Karpas-422 (cell line): ENCODE results near the gene ZNF350. TPM values are rescaled to one million over a fixed set of nuclear protein-coding genes. Genes with fewer than 3 reads are reported as not detected.
A peak's percentile ranks its signal among the peaks of the same experiment; 100 is the strongest.

Experiments used
- DNase-seq: peaks from one replicate; pipeline ENCODE4 v3.0.0-alpha.2; 2015
- H2AFZ ChIP-seq: fragments of 200-600 bp; sonication (generic); 2 replicates; pipeline ENCODE4 v1.6.1; 2014; ENCODE audit warnings: antibody characterized with exemption, low read length, mixed read lengths
- H3K27ac ChIP-seq: fragments of 200-600 bp; sonication (generic); 2 replicates; pipeline ENCODE4 v1.5.1; 2014; ENCODE audit warnings: mild to moderate bottlenecking, low read length, moderate library complexity
- H3K27me3 ChIP-seq: fragments of 200-600 bp; sonication (generic); 2 replicates; pipeline ENCODE4 v1.6.1; 2014; ENCODE audit warnings: low read length, mixed read lengths
- H3K36me3 ChIP-seq: fragments of 200-600 bp; sonication (generic); 2 replicates; pipeline ENCODE4 v1.6.1; 2014; ENCODE audit warnings: low read length, mixed read lengths; ENCODE audit not compliant: insufficient read depth
- H3K4me1 ChIP-seq: fragments of 200-600 bp; sonication (generic); 2 replicates; pipeline ENCODE4 v1.6.1; 2014; ENCODE audit warnings: mild to moderate bottlenecking, low read length, mixed read lengths
- H3K4me2 ChIP-seq: fragments of 200-600 bp; sonication (generic); 2 replicates; pipeline ENCODE4 v1.6.1; 2014; ENCODE audit warnings: low read length, low read depth, mild to moderate bottlenecking; ENCODE audit not compliant: poor library complexity, severe bottlenecking
- H3K4me3 ChIP-seq: fragments of 200-600 bp; sonication (generic); 2 replicates; pipeline ENCODE4 v1.5.1; 2014; ENCODE audit warnings: mild to moderate bottlenecking, antibody characterized with exemption, low read length, mixed read lengths
- H3K79me2 ChIP-seq: fragments of 200-600 bp; sonication (generic); 2 replicates; pipeline ENCODE4 v1.6.1; 2014; ENCODE audit warnings: mild to moderate bottlenecking, low read length, mixed read lengths
- H3K9ac ChIP-seq: fragments of 200-600 bp; sonication (generic); 2 replicates; pipeline ENCODE4 v1.6.0; 2014; ENCODE audit warnings: low read length
- H3K9me2 ChIP-seq: fragments of 200-600 bp; sonication (generic), shearing (Covaris generic); replicated peaks from 2 replicates; pipeline ENCODE4 v1.6.0; 2014; ENCODE audit warnings: mild to moderate bottlenecking, low read length, moderate library complexity; ENCODE audit not compliant: insufficient read depth
- H3K9me3 ChIP-seq: fragments of 300-700, 200-600 bp; sonication (generic); 2 replicates; pipeline ENCODE4 v1.6.1; 2014; ENCODE audit warnings: low read length, mixed read lengths
- H4K20me1 ChIP-seq: fragments of 200-600 bp; sonication (generic); 2 replicates; pipeline ENCODE4 v1.6.1; 2014; ENCODE audit warnings: mild to moderate bottlenecking, antibody characterized with exemption, low read length, low read depth; ENCODE audit not compliant: insufficient read depth
- total RNA-seq: library from RNA; depleted of rRNA; stranded (reverse); fragments of >200 nt; shearing (Covaris generic); gene quantifications from 2 replicates; pipeline ENCODE4 v1.2.3, GENCODE V29; 2014; ENCODE audit warnings: low replicate concordance

ZNF350 gene
- total RNA-seq, 1 experiment from 2014 or later = 12.7 TPM

DNA sequence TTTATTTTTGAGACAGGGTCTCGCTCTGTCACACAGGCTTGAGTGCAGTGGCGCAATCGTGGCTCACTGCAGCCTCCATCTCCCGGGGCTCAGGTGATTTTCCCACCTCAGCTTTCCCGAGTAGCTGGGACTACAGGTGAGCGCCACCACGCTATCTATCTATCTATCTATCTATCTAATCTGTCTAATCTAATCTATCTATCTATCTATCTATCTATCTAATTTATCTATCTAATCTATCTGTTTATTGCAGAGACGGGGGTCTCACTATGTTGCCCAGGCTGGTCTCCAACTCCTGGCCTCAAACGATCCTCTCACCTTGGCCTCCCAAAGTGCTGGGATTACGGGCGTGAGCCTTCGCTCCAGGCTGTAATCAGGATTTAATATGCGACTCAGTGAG is 58.8 kb downstream of the ZNF350 start:
- no peaks in the 10 kb centered on the region for H4K20me1 ChIP-seq
- no peak overlapping the region for H3K27ac ChIP-seq
- peak overlapping the region; percentile 95 for H3K4me3 ChIP-seq
- no peaks in the 10 kb centered on the region for H3K27me3 ChIP-seq
- H3K9ac ChIP-seq = peak overlapping the region; percentile 92
- H3K9me3 ChIP-seq = peaks cover 48% of the 10 kb centered on the region
- no peak overlapping the region for H2AFZ ChIP-seq
- H3K4me2 ChIP-seq = peak overlapping the region; percentile 80
- peaks cover 9% of the 10 kb centered on the region for H3K4me1 ChIP-seq
- peaks cover 37% of the 10 kb centered on the region for H3K36me3 ChIP-seq
- peaks cover 23% of the 10 kb centered on the region for H3K79me2 ChIP-seq
- DNase-seq = no peak
- H3K9me2 ChIP-seq = no peaks in the 10 kb centered on the region

DNA sequence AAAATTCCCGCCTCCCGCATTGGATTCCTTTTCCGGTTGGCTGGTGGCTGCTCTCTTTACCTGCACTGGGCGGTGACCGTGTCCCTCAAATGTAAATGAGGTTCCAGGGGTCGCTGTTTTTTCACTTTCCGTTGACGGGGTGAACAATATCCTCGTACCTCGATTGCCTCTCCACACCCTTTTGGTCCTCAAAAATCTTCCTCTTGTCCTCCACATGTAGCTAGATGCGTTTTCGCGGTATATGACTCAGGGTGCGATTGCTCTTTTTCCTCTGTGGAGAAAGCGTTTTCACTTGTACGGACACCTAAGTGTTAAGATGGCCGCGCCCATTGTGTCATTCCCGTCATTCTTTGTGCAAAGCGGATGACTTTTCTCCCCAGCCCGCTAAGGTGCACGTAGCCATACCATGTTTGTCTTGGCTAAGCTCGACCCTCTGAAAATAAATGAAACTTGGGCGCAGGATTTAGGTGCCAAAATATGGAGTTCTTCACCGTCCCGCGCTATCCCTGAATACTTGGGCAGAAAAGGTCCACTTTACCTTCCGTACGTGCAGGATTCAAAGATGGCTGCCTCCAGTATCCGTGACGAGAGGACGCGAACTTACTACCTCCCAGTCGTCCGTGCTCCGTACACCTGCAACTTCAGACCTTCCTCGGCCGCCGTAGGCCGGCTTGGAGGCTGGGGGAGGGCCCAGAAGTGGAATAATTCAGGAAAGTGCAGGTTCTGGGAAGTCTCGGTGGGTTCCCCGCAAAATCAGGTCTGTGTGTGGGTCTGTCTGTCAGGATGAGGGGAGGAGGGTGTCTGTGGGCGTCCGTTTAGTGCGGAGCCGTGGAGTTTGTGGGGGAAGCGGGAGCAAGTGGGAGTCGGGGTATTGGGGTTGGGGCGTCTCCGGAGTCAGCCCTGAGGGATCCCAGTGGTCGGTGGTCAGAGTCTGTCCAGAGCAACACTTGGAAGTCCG is 59.6 kb downstream of the ZNF350 start, which contains the start of gene ZNF613:
TSS of gene ZNF613 (plus strand) at position 689 of the 958 bp plus-strand sequence. CDS start 8,749 bp downstream, outside the sequence.
- Histone ChIP-seq H3K9me3 (peaks cover 54% of the 10 kb centered on the region), H3K4me1 (peaks cover 9% of the 10 kb centered on the region), H3K36me3 (peaks cover 30% of the 10 kb centered on the region), H3K4me3 (peak within 1 kb of the TSS; percentile 95), H3K27ac (peak within 1 kb of the TSS; percentile 66), H3K9ac (peak within 1 kb of the TSS; percentile 92), H3K4me2 (peak within 1 kb of the TSS; percentile 80), H2AFZ (peak within 1 kb of the TSS; percentile 99), H3K27me3 (no peaks in the 10 kb centered on the region), H3K79me2 (peaks cover 23% of the 10 kb centered on the region), H4K20me1 (no peaks in the 10 kb centered on the region), H3K9me2 (no peaks in the 10 kb centered on the region)
- DNase-seq = peak; percentile 97

DNA sequence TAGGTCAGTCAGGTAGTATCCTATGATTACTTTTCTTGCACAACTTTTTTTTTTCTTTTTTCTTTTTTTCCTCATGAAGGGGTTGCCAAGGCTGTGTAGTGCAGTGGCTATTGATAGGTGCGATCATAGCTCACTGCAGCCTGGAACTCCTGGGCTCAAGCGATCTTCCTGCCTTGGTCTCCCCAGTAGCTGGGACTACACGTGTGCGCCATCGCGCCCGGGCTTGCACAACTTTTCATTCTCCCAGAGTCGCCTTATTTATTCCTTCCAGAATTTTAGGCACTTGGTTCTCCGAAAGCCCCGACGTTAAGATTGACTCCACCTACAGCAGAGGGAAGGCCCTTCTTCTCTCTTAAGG is 60.2 kb downstream of the ZNF350 start:
- peak overlapping the region; percentile 99 for H2AFZ ChIP-seq
- no peak for DNase-seq
- no peaks in the 10 kb centered on the region for H3K27me3 ChIP-seq
- peaks cover 24% of the 10 kb centered on the region for H3K36me3 ChIP-seq
- peaks cover 23% of the 10 kb centered on the region for H3K79me2 ChIP-seq
- peaks cover 9% of the 10 kb centered on the region for H3K4me1 ChIP-seq
- H4K20me1 ChIP-seq = no peaks in the 10 kb centered on the region
- peaks cover 56% of the 10 kb centered on the region for H3K9me3 ChIP-seq
- peak overlapping the region; percentile 92; the same call in 1 of the 2 replicates for H3K9ac ChIP-seq
- peak overlapping the region; percentile 80 for H3K4me2 ChIP-seq
- peak overlapping the region; percentile 95 for H3K4me3 ChIP-seq
- no peaks in the 10 kb centered on the region for H3K9me2 ChIP-seq
- no peak overlapping the region for H3K27ac ChIP-seq

DNA sequence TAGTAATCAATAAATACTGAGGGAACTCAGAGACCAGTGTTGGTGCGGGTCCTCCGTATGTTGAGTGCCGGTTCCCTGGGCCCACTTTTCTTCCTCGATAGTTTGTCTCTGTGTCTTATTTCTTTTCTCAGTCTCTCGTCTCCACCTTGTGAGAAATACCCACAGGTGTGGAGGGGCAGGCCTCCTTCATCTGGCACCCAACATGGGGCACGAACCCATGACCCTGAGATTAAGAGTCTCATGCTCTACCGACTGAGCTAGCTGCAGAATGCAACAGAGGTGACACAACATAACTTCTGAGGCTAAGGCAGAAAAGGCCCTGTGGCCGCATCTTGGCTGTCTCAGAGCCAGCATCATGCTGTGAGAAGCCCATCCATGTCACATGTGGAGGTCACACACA is 64.7 kb downstream of the ZNF350 start:
- H3K36me3 ChIP-seq = peaks cover 3% of the 10 kb centered on the region; the same call in 1 of the 2 replicates
- no peak for DNase-seq
- H4K20me1 ChIP-seq = no peaks in the 10 kb centered on the region
- no peaks in the 10 kb centered on the region for H3K27me3 ChIP-seq
- no peaks in the 10 kb centered on the region for H3K79me2 ChIP-seq
- peaks cover 4% of the 10 kb centered on the region for H3K4me1 ChIP-seq
- H3K27ac ChIP-seq = no peak overlapping the region
- H2AFZ ChIP-seq = no peak overlapping the region
- H3K4me3 ChIP-seq = no peak overlapping the region
- H3K9me2 ChIP-seq = no peaks in the 10 kb centered on the region
- H3K4me2 ChIP-seq = no peak overlapping the region
- peaks cover 77% of the 10 kb centered on the region for H3K9me3 ChIP-seq
- H3K9ac ChIP-seq = no peak overlapping the region

DNA sequence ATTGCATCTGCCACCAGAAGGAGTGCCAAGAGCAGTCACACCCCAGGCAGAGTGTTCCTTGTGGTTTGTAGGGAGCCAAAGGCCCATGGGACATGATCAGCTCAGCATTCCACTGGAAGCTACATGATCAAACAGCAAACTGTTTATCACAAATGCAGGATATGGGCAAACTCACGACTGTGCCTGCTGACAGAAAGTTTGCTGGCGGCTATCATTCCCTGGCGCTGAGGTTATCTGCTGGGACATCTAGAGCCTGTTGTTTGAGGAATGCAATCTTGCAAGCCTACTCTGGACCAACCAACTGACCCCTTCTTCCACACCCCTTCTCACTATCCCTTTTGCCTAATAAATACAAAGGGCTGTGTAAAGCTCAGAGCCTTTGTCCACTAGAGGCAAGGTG is 67.0 kb downstream of the ZNF350 start:
- no peaks in the 10 kb centered on the region for H3K9me2 ChIP-seq
- H3K4me3 ChIP-seq = no peak overlapping the region
- no peak overlapping the region for H3K9ac ChIP-seq
- no peak overlapping the region for H2AFZ ChIP-seq
- H3K27me3 ChIP-seq = no peaks in the 10 kb centered on the region
- H3K27ac ChIP-seq = no peak overlapping the region
- H3K4me2 ChIP-seq = no peak overlapping the region
- no peaks in the 10 kb centered on the region for H3K4me1 ChIP-seq
- DNase-seq = no peak
- H4K20me1 ChIP-seq = no peaks in the 10 kb centered on the region
- H3K79me2 ChIP-seq = no peaks in the 10 kb centered on the region
- peaks cover 3% of the 10 kb centered on the region; the same call in 1 of the 2 replicates for H3K36me3 ChIP-seq
- H3K9me3 ChIP-seq = peaks cover 86% of the 10 kb centered on the region

DNA sequence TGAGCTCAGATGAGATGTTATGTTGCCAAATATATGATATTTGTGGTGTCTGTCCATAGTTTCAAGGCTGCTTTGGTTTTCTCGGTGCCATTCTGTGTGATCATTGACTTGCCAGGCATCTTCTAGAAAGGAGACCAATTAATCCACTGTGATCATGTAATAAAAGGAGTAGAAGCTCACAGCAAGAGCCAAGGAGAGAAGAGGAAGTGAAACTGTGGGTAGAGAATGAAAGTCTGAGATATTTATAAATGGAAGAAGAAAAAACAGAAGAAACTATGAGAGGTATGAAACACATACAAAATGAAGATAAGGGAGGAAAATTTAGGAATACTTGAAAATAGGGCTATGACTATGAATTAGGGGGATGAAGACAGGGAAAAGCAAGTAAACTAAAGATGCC is 70.5 kb downstream of the ZNF350 start:
- Histone ChIP-seq H3K27ac (no peak overlapping the region), H3K4me3 (no peak overlapping the region), H3K4me1 (no peaks in the 10 kb centered on the region), H4K20me1 (no peaks in the 10 kb centered on the region), H2AFZ (no peak overlapping the region), H3K9ac (no peak overlapping the region), H3K9me3 (peaks cover 85% of the 10 kb centered on the region), H3K36me3 (peaks cover 3% of the 10 kb centered on the region; the same call in 1 of the 2 replicates), H3K9me2 (no peaks in the 10 kb centered on the region), H3K79me2 (no peaks in the 10 kb centered on the region), H3K4me2 (no peak overlapping the region), H3K27me3 (no peaks in the 10 kb centered on the region)
- DNase-seq = peak; percentile 70

DNA sequence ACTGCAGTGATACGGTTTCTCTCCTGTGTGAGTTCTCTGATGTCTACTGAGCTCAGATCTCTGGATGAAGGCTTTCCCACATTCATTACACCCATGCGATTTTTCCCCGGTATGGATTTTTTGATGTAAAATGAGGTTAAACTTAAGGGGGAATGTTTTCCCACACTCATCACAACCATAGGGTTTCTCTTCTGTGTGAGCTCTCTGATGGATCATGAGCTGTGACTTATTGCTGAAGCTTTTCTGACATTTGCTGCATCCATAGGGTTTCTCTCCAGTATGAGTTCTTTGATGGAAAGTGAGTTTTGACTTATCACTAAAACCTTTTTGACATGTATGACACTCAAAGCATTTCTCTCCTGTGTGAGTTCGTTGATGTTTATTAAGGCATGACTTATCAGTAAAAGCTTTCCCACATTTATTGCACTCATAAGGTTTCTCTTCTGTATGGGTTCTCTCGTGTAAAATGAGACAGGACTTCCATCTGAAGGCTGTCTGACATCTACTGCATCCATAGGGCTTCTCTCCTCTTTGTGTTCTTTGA is 71.2 kb downstream of the ZNF350 start:
- Histone ChIP-seq H3K9me3 (peaks cover 80% of the 10 kb centered on the region), H3K9me2 (no peaks in the 10 kb centered on the region), H4K20me1 (no peaks in the 10 kb centered on the region), H3K27me3 (no peaks in the 10 kb centered on the region), H3K79me2 (no peaks in the 10 kb centered on the region), H2AFZ (no peak overlapping the region), H3K4me1 (no peaks in the 10 kb centered on the region), H3K27ac (no peak overlapping the region), H3K36me3 (peaks cover 3% of the 10 kb centered on the region; the same call in 1 of the 2 replicates), H3K4me2 (no peak overlapping the region), H3K4me3 (no peak overlapping the region), H3K9ac (no peak overlapping the region)
- no peak for DNase-seq
